VCaP (cell line): ENCODE data around the gene KDM2B.

Experiments
- H3K27ac ChIP-seq: fragments of 450-650 bp; 2 replicates; pipeline ENCODE4 v1.5.1; 2017
- TF ChIP-seq, protein P1 (sequence below): fragments of 450-650 bp; conservative IDR thresholded peaks from 2 replicates; pipeline ENCODE4 v1.5.1; 2017; ENCODE audit warnings: mild to moderate bottlenecking, moderate library complexity

Gene KDM2B

DNA sequence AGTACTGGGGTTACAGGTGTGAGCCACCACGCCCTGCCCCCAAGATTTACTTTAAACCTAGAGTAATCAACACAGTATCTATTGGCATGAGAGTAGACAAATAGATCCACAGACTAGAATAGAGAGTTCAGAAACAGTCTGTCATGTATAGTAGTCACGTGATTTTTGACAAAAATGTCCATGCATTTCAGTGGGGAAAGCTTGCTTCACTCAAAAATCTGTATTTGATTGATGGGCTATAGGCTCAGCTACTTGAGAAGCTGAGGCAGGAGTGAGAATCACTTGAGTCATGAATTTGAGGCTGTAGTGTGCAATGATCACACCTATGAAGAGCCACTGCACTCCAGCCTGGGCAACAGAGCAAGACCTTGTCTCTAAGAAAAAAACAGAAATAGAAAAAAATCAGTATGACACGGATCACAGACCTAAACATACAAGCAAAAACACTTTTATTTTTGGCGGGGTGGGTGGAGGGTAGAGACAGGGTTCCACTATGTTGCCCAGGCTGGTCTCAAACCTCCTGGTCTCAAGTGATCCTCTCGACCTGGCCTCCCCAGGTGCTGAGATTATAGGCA lies 37.9 kb upstream of the KDM2B start:
- TF ChIP-seq, protein P1, sequence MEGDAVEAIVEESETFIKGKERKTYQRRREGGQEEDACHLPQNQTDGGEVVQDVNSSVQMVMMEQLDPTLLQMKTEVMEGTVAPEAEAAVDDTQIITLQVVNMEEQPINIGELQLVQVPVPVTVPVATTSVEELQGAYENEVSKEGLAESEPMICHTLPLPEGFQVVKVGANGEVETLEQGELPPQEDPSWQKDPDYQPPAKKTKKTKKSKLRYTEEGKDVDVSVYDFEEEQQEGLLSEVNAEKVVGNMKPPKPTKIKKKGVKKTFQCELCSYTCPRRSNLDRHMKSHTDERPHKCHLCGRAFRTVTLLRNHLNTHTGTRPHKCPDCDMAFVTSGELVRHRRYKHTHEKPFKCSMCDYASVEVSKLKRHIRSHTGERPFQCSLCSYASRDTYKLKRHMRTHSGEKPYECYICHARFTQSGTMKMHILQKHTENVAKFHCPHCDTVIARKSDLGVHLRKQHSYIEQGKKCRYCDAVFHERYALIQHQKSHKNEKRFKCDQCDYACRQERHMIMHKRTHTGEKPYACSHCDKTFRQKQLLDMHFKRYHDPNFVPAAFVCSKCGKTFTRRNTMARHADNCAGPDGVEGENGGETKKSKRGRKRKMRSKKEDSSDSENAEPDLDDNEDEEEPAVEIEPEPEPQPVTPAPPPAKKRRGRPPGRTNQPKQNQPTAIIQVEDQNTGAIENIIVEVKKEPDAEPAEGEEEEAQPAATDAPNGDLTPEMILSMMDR, result no peak
- no peak overlapping the region for H3K27ac ChIP-seq

DNA sequence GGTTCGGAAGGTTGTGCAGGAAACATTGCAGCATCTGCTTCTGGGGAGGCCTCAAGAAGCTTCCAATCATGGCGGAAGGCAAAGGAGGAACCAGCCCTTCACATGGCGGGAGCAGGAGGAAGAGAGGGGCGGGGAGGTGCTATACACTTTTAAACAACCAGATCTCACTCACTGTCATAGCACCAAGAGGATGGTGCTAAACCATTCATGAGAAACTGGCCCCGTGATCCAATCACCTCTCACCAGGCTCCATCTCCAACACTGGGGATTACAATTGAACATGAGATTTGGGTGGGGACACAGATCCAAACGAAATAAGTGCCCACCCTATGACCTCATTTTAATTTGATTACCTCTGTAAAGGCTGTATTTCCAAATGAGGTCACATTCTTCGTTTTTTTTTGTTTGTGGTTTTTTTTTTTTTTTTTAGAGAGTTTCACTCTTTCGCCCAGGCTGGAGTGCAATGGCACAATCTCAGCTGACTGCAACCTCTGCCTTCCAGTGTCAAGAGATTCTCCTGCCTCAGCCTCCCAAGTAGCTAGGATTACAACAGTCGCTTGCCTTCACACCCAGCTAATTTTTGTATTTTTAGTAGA lies 34.1 kb upstream of the KDM2B start:
- TF ChIP-seq, protein P1, result no peak
- H3K27ac ChIP-seq, result no peak overlapping the region

DNA sequence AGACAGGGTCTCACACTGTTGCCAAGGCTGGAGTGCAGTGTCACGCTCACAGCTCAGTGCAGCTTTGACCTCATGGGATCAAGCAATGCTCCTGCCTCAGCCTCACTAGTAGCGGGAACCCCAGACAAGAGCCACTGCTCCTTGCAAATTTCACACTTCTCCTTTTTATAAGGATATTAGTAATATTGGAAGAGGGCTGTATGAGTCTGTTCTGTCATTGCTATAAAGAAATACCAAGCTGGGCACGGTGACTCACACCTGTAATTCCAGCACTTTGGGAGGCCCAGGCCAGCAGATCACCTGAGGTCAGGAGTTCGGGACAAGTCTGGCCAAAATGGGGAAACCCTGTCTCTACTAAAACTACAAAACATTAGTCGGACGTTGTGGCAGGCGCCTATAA lies 32.6 kb upstream of the KDM2B start:
- H3K27ac ChIP-seq, result no peak overlapping the region
- TF ChIP-seq, protein P1, result no peak

DNA sequence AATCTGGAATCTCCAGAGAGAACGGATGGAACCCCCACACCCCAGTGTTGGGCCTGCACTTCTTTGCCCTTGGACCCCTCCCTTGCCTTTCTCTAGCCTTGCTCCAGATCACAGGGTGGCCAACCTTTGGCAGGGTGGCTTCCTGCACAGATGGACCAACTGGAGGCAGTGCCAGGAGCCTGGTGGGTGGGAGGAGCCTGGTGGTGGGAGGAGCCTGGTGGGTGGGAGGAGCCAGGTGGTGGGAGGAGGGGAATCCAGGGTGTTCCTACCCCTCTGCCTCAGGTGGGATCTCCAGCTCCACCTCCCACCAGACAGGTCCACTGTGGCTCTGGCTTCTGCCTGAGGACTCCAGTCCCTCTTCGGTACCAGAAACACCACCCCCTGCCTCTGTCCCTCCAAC lies 30.5 kb upstream of the KDM2B start:
- TF ChIP-seq, protein P1, result no peak

DNA sequence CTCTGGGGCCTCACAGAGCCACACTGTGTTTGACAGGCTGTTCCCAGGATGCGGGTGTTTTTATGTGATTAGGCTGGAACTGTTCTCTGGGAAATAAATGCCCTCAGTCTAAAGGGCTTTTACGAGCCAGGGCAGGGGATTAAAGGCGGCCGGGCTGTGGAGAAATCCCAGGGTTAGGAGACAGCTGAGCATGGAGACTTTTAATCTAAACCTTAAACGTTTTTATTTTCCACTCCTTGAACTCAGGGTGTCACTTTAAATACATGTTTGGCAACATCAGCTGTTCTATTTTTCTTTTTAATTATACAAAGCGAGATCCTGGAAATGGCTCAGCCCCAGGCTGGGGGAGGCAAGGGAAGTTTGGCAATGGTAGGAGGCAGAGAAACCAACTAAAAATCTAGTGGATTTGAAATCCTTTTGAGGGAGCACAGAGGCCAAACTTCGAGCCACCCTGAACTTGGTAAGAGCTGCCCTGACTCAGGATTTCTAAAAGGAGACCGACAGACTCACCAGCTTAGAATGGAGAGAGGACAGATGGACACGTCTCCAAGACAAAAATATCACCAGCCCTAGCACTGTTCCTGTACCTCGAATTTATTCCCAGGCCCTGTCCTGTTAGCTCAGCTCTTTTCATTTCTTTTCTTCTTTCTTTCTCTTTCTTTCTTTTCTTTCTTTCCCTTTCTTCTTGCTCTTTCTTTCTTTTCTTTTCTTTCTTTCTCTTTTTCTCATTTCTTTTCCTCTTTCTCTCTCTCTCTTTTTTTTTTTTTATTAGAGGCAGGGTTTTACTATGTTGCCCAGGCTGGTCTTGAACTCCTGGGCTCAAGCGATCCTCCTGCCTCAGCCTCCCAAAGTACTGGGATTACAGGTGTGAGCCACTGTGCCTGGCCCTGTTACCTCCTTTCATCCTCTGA lies 29.7 kb upstream of the KDM2B start:
- peak overlapping the region; percentile 13 for H3K27ac ChIP-seq
- TF ChIP-seq, protein P1, result no peak

More for the DNA sequence above, 30.5 kb upstream of the KDM2B start:
- H3K27ac ChIP-seq, result no peak overlapping the region

DNA sequence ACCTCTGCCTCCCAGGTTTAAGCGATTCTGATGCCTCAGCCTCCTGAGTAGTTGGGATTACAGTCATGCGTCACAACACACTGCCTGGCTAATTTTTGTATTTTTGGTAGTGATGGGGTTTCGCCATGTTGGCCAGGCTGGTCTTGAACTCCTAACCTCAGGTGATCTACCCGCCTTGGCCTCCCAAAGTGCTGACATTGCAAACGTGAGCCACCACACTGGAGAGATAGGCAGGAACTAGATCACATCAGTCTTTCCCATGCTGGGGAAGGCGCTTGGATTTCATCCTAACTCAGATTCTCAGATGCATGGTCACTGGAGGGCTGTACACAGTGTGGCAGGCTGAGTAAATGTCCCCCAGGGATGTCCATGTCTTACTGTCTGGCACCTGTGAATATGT lies 27.5 kb upstream of the KDM2B start:
- TF ChIP-seq, protein P1, result no peak

DNA sequence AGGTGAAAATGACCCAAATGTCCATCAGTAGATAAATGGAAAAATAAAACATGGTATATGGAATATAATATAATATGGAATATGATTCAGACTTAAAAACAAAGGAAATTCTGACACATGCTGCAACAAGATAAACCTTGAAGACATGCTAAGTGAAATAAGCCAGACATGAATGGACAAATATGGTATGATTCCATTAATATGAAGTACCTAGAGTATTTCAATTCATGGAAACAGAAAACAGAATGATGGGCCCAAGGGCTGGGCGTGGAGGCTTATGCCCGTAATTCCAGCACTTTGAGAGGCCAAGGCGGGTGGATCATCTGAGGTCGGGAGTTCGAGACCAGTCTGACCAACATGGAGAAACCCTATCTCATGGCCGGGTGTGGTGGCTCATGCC lies 22.8 kb upstream of the KDM2B start:
- TF ChIP-seq, protein P1, result no peak
- H3K27ac ChIP-seq, result no peak overlapping the region

More for the DNA sequence above, 27.5 kb upstream of the KDM2B start:
- no peak overlapping the region for H3K27ac ChIP-seq
